NOMO-1 (cell line): Measurements from ENCODE around the gene GPC5.
"Not testable (repeated sequence)": the region's sequence is repeated elsewhere in the genome, so short reads cannot be mapped to it uniquely, and the experiment has no call there.

ENCODE experiments used
- DNase-seq, 2 experiments: peaks; one replicate each; lab custom pipeline; 2025; ENCODE audit not compliant: unreplicated experiment in 2 of 2; lab: John Stamatoyannopoulos, UW

GPC5 gene

GRCh38 chr13:91816263-91816807 lies 417.9 kb downstream of the GPC5 start:
- no peak for DNase-seq

GRCh38 chr13:91817250-91817649 lies 418.8 kb downstream of the GPC5 start:
- peak in 1 of 2 experiments; percentile 3 for DNase-seq

- DNase-seq: no peak
Measured at GRCh38 chr13:91824416-91824815, 426.0 kb downstream of the GPC5 start.

- no peak for DNase-seq
Measured at GRCh38 chr13:91825516-91825915, 427.1 kb downstream of the GPC5 start.

GRCh38 chr13:91836553-91836952 lies 438.1 kb downstream of the GPC5 start:
- DNase-seq: no peak

GRCh38 chr13:91845612-91846011 lies 447.2 kb downstream of the GPC5 start:
- DNase-seq: no peak

- peak in 1 of 2 experiments; percentile 14 for DNase-seq
Measured at GRCh38 chr13:91863699-91864098, 465.3 kb downstream of the GPC5 start.

GRCh38 chr13:91868351-91868750 lies 469.9 kb downstream of the GPC5 start:
- no peak for DNase-seq

- no peak for DNase-seq
Measured at GRCh38 chr13:91878491-91878890, 480.1 kb downstream of the GPC5 start.

GRCh38 chr13:91879360-91879759 lies 480.9 kb downstream of the GPC5 start:
- DNase-seq: no peak

GRCh38 chr13:91882918-91883317 lies 484.5 kb downstream of the GPC5 start:
- no peak for DNase-seq

- DNase-seq: no peak
Measured at GRCh38 chr13:91889641-91890040, 491.2 kb downstream of the GPC5 start.

GRCh38 chr13:91891141-91891540 lies 492.7 kb downstream of the GPC5 start:
- no peak for DNase-seq

- DNase-seq: no peak
Measured at GRCh38 chr13:91893040-91893439, 494.6 kb downstream of the GPC5 start.

- DNase-seq: no peak
Measured at GRCh38 chr13:91894316-91894715, 495.9 kb downstream of the GPC5 start.

GRCh38 chr13:91896547-91896946 lies 498.1 kb downstream of the GPC5 start:
- DNase-seq: no peak

- not testable (repeated sequence) for DNase-seq
Measured at GRCh38 chr13:91898986-91899385, 500.6 kb downstream of the GPC5 start.

GRCh38 chr13:91902291-91902690 lies 503.9 kb downstream of the GPC5 start:
- DNase-seq: no peak

GRCh38 chr13:91904005-91904404 lies 505.6 kb downstream of the GPC5 start:
- DNase-seq: no peak

GRCh38 chr13:91904597-91904996 lies 506.2 kb downstream of the GPC5 start:
- DNase-seq: no peak

- no peak for DNase-seq
Measured at GRCh38 chr13:91907398-91907797, 509.0 kb downstream of the GPC5 start.

GRCh38 chr13:91909617-91910016 lies 511.2 kb downstream of the GPC5 start:
- DNase-seq: no peak

- no peak for DNase-seq
Measured at GRCh38 chr13:91922969-91923592, 524.7 kb downstream of the GPC5 start.
